SU-DHL-6 (cell line): ENCODE data around the gene TRIM59.
A peak's percentile ranks its signal among the peaks of the same experiment; 100 is the strongest.
"Not testable (repeated sequence)": the region's sequence is repeated elsewhere in the genome, so short reads cannot be mapped to it uniquely, and the experiment has no call there.

ENCODE experiments used
- H2AFZ ChIP-seq: fragments of 200-600 bp; sonication (generic); 2 replicates; pipeline ENCODE4 v1.6.1; 2014; ENCODE audit warnings: low read depth, mild to moderate bottlenecking, moderate library complexity, mixed read lengths, antibody characterized with exemption, low read length; ENCODE audit not compliant: severe bottlenecking
- H3F3A ChIP-seq: fragments of 200-600 bp; shearing (Covaris generic); 2 replicates; pipeline ENCODE4 v1.6.0; 2016; ENCODE audit warnings: antibody characterized with exemption, mild to moderate bottlenecking; ENCODE audit not compliant: insufficient read depth
- H3K27ac ChIP-seq: fragments of 200-600 bp; sonication (generic); 2 replicates; pipeline ENCODE4 v1.5.1; 2016; ENCODE audit warnings: low read depth, mild to moderate bottlenecking, low read length, moderate library complexity, mixed read lengths
- H3K27me3 ChIP-seq: fragments of 200-600 bp; sonication (generic), shearing (Covaris generic); 2 replicates; pipeline ENCODE4 v1.6.0; 2014; ENCODE audit warnings: mild to moderate bottlenecking, low read length
- H3K36me3 ChIP-seq: fragments of 200-600 bp; sonication (generic); 2 replicates; pipeline ENCODE4 v1.6.1; 2014; ENCODE audit warnings: mild to moderate bottlenecking, low read length, mixed read lengths
- H3K4me2 ChIP-seq: fragments of 300-600, 200-600 bp; shearing (Covaris generic), sonication (generic); 2 replicates; pipeline ENCODE4 v1.6.0; 2014; ENCODE audit warnings: low read length, low read depth, mild to moderate bottlenecking; ENCODE audit not compliant: poor library complexity, severe bottlenecking
- H3K4me3 ChIP-seq: fragments of 200-600 bp; sonication (generic); 2 replicates; pipeline ENCODE4 v1.5.1; 2014; ENCODE audit warnings: antibody characterized with exemption, low read length, mild to moderate bottlenecking, mixed read lengths; ENCODE audit not compliant: insufficient read depth, poor library complexity, severe bottlenecking
- H3K79me2 ChIP-seq: fragments of 200-600 bp; sonication (generic); 2 replicates; pipeline ENCODE4 v1.6.1; 2014; ENCODE audit warnings: mild to moderate bottlenecking, low read length, moderate library complexity; ENCODE audit not compliant: insufficient read depth
- H3K9ac ChIP-seq: fragments of 200-600 bp; sonication (generic); 2 replicates; pipeline ENCODE4 v1.7.0; 2014; ENCODE audit warnings: mild to moderate bottlenecking, low read length
- H3K9me2 ChIP-seq: fragments of 200-600 bp; sonication (generic); replicated peaks from 2 replicates; pipeline ENCODE4 v1.6.1; 2014; ENCODE audit warnings: low read length; ENCODE audit not compliant: insufficient read depth
- H3K9me3 ChIP-seq: fragments of 200-600 bp; sonication (generic); 2 replicates; pipeline ENCODE4 v1.6.1; 2014; ENCODE audit warnings: low read length, mixed read lengths; ENCODE audit not compliant: insufficient read depth
- H4K20me1 ChIP-seq: fragments of 200-600 bp; sonication (generic); 2 replicates; pipeline ENCODE4 v1.6.1; 2014; ENCODE audit warnings: low read depth, mild to moderate bottlenecking, antibody characterized with exemption, low read length, moderate library complexity, mixed read lengths
- EZH2phosphoT487 ChIP-seq: fragments of 200-600 bp; sonication (generic), shearing (Covaris generic); conservative IDR thresholded peaks from 2 replicates; pipeline ENCODE4 v1.6.1; 2018; ENCODE audit warnings: mild to moderate bottlenecking, antibody characterized with exemption, low read length, moderate library complexity, mixed read lengths
- TF ChIP-seq, protein P1 (sequence below): fragments of 200-600 bp; sonication (generic); IDR thresholded peaks from one replicate; pipeline ENCODE4 v1.5.1; 2017; ENCODE audit warnings: antibody characterized with exemption, mild to moderate bottlenecking, low read length, moderate library complexity; ENCODE audit not compliant: insufficient read depth, poor library complexity, severe bottlenecking

The TRIM59 gene

DNA sequence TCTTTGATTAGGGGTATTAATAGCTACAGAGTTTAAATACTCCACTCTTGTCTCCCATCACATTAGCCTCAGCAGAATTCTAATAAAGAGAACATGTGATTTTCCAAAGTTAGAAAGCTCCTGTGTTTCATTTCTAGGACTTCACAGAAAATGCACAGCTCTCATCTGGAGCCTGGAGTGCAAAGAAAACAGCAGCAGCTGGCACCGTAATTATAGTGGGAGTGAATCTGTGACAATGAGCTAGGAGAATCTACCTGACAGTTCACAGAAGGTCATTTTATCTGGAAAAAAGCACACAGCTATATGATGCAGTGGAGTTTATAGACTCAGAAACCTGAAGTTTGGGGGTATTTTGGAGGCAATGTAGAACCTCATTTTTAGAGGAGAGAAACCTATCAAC is 5.4 kb upstream of the TRIM59 start:
- Histone ChIP-seq H3K27ac (no peak overlapping the region), H2AFZ (no peak overlapping the region)

DNA sequence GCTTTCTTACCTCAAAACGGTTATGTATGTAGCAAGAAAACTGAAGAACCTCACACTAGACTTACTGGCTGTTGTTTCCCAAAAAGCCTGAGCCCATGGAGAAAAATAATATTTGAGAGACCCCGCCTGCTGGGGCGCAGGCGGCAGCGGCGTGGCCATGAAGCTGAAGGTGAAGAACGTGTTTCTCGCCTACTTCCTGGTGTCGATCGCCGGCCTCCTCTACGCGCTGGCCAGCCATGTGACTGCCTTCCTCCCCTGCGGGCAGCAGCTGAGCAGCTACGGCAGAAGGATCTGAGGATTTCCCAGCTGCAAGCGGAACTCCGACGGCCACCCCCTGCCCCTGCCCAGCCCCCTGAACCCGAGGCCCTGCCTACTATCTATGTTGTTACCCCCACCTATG is 2.7 kb upstream of the TRIM59 start:
- not testable (repeated sequence) for H3K9me3 ChIP-seq, H3K9me2 ChIP-seq, H3K9ac ChIP-seq, H3K4me3 ChIP-seq, H4K20me1 ChIP-seq, H3K27ac ChIP-seq, H3F3A ChIP-seq, H2AFZ ChIP-seq, H3K4me2 ChIP-seq, H3K27me3 ChIP-seq
- Histone ChIP-seq H3K79me2 (peaks cover 22% of the 10 kb centered on the region), H3K36me3 (peaks cover 13% of the 10 kb centered on the region)

More for the DNA sequence above, 5.4 kb upstream of the TRIM59 start:
- no peak overlapping the region for H3K4me3 ChIP-seq
- H3K79me2 ChIP-seq, result no peaks in the 10 kb centered on the region
- H3K9ac ChIP-seq, result no peak overlapping the region
- no peak for TF ChIP-seq EZH2phosphoT487
- TF ChIP-seq, protein P1, sequence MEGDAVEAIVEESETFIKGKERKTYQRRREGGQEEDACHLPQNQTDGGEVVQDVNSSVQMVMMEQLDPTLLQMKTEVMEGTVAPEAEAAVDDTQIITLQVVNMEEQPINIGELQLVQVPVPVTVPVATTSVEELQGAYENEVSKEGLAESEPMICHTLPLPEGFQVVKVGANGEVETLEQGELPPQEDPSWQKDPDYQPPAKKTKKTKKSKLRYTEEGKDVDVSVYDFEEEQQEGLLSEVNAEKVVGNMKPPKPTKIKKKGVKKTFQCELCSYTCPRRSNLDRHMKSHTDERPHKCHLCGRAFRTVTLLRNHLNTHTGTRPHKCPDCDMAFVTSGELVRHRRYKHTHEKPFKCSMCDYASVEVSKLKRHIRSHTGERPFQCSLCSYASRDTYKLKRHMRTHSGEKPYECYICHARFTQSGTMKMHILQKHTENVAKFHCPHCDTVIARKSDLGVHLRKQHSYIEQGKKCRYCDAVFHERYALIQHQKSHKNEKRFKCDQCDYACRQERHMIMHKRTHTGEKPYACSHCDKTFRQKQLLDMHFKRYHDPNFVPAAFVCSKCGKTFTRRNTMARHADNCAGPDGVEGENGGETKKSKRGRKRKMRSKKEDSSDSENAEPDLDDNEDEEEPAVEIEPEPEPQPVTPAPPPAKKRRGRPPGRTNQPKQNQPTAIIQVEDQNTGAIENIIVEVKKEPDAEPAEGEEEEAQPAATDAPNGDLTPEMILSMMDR, result no peak
- no peaks in the 10 kb centered on the region for H3K9me2 ChIP-seq
- H3K36me3 ChIP-seq, result no peaks in the 10 kb centered on the region
- H3F3A ChIP-seq, result no peaks in the 10 kb centered on the region
- H3K9me3 ChIP-seq, result no peaks in the 10 kb centered on the region
- no peaks in the 10 kb centered on the region for H4K20me1 ChIP-seq
- H3K27me3 ChIP-seq, result no peaks in the 10 kb centered on the region
- no peak overlapping the region for H3K4me2 ChIP-seq

DNA sequence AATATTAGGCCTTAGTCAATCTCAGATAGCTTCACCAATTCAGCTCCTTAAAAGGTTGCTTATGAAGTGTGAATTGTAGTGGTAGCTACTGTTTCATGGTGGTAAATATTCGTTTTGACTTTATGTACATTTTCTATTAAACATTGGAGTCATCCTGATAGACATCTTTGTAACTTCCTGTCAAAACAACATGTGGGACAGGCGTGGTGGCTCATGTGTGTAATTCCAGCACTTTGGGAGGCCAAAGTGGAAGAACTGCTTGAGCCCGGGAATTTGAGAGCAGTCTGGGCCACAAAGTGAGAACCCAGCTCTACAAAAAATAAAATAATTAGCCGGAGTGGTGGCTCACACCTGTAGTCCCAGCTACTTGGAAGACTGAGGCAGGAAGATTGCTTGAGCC is 2.0 kb upstream of the TRIM59 start:
- peaks cover 20% of the 10 kb centered on the region for H3K36me3 ChIP-seq
- H3K4me2 ChIP-seq, result no peak overlapping the region
- H3K79me2 ChIP-seq, result peaks cover 29% of the 10 kb centered on the region
- H3K9ac ChIP-seq, result no peak overlapping the region
- H3K4me3 ChIP-seq, result no peak overlapping the region
- peaks cover 9% of the 10 kb centered on the region; the same call in 1 of the 2 replicates for H3F3A ChIP-seq
- no peaks in the 10 kb centered on the region for H3K9me2 ChIP-seq
- no peak for TF ChIP-seq EZH2phosphoT487
- TF ChIP-seq, protein P1, result no peak
- no peaks in the 10 kb centered on the region for H4K20me1 ChIP-seq
- H3K9me3 ChIP-seq, result no peaks in the 10 kb centered on the region
- no peak overlapping the region for H3K27ac ChIP-seq
- H3K27me3 ChIP-seq, result no peaks in the 10 kb centered on the region
- no peak overlapping the region for H2AFZ ChIP-seq

DNA sequence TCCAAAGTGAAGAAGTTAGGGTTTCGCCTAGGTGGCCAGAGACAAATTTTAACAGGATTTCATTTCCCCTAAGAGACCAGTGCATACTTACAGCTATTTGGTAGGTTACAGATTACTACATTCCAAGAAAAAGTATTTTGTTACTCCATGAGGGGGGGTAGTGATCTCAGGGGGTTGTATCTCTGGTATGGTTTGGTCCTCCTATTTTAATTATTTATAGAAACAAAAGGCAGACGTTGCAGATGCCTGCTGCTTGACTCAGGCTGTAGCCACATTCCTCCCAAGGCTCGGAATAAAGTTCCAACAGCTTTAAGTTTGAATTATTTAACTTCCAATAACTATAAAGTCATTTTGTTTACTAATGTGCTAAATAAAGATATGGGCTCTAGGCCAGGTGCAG is 1.3 kb upstream of the TRIM59 start:
- Histone ChIP-seq H3K79me2 (peaks cover 36% of the 10 kb centered on the region), H3K9me3 (no peaks in the 10 kb centered on the region), H3F3A (peaks cover 9% of the 10 kb centered on the region; the same call in 1 of the 2 replicates), H3K4me3 (peak overlapping the region; percentile 51), H3K27me3 (no peaks in the 10 kb centered on the region), H2AFZ (no peak overlapping the region), H3K9ac (peak overlapping the region; percentile 98), H4K20me1 (no peaks in the 10 kb centered on the region), H3K27ac (no peak overlapping the region), H3K4me2 (peak overlapping the region; percentile 62), H3K36me3 (peaks cover 27% of the 10 kb centered on the region), H3K9me2 (no peaks in the 10 kb centered on the region)
- no peak for TF ChIP-seq EZH2phosphoT487
- TF ChIP-seq, protein P1, result no peak
